Activated naive CD8-positive, alpha-beta T cell treated with anti-CD3 and anti-CD28 coated beads, Interleukin-2, amount 50 U/mL, for 24 hours (primary cell): Measurements from ENCODE around the gene ANAPC10.

Experiments
- ATAC-seq: fragments of 150-1000 bp; cut with Tn5 transposase; one replicate; pipeline ENCODE4 v1.10.0; 2021
- DNase-seq: peaks from one replicate; pipeline ENCODE4 v3.0.0; 2021
- H3K27ac Mint-ChIP-seq: one replicate; pipeline ENCODE4 v1.8.0; 2021; ENCODE audit warnings: mild to moderate bottlenecking, mixed read lengths
- H3K27me3 Mint-ChIP-seq: one replicate; pipeline ENCODE4 v1.8.0; 2021; ENCODE audit warnings: mixed read lengths
- H3K36me3 Mint-ChIP-seq: one replicate; pipeline ENCODE4 v1.8.0; 2021; ENCODE audit warnings: low read depth, mixed read lengths
- H3K4me1 Mint-ChIP-seq: one replicate; pipeline ENCODE4 v1.8.0; 2021; ENCODE audit warnings: mixed read lengths
- H3K4me3 Mint-ChIP-seq: one replicate; pipeline ENCODE4 v1.8.0; 2021; ENCODE audit warnings: mild to moderate bottlenecking, moderate library complexity, mixed read lengths
- H3K9me3 Mint-ChIP-seq: one replicate; pipeline ENCODE4 v1.8.0; 2021; ENCODE audit warnings: mixed read lengths

The ANAPC10 gene

DNA sequence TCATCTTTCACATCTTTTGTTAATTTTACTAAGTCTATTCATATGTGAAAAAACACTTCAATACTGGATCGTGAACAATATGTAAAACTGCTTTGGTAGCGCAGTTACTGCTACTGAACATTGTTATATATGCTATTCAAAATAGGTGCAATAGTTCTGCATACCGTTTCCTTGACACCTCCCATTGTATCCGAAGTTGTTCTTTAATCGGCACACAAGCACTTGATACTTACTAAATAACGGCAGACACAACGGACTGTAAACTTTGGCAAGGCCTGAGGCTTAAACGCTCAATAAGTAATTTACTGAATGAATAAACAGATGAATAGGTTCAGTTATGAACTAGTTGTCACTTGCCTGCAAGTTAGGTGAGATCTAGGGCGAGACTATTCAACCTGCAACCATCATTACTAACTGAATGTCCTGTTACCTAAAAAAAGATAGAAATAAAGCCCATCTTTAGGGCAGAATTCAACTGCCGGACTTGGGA lies 620 bp downstream of the ANAPC10 start:
- peak overlapping the region; percentile 98 for H3K27ac Mint-ChIP-seq
- ATAC-seq, result no peak
- H3K4me1 Mint-ChIP-seq, result peaks cover 40% of the 10 kb centered on the region
- no peak for DNase-seq
- H3K27me3 Mint-ChIP-seq, result peaks cover 3% of the 10 kb centered on the region
- no peaks in the 10 kb centered on the region for H3K9me3 Mint-ChIP-seq
- peaks cover 58% of the 10 kb centered on the region for H3K36me3 Mint-ChIP-seq
- H3K4me3 Mint-ChIP-seq, result no peak overlapping the region

DNA sequence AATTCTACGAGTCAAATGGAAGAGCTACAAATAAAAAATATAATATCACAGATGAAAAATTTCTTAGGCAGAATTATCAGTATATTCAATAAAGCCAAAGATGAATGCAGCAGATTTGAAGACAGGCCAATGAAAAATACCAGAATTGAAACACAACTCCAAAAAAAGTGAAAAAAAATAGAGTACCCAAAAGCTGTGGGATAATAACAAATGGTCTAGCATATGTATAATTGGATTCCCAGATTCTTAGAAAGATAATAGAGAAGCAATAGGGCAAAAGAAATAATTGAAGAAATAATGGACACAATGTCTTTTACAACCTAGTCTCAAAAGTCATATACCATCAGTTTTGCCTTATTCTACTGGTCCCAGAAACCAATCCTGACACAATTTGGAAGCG lies 4.4 kb downstream of the ANAPC10 start:
- peaks cover 56% of the 10 kb centered on the region for H3K36me3 Mint-ChIP-seq
- H3K27me3 Mint-ChIP-seq, result peaks cover 3% of the 10 kb centered on the region
- ATAC-seq, result no peak
- DNase-seq, result no peak
- H3K4me1 Mint-ChIP-seq, result peaks cover 27% of the 10 kb centered on the region
- H3K27ac Mint-ChIP-seq, result no peak overlapping the region
- H3K4me3 Mint-ChIP-seq, result no peak overlapping the region
- no peaks in the 10 kb centered on the region for H3K9me3 Mint-ChIP-seq

DNA sequence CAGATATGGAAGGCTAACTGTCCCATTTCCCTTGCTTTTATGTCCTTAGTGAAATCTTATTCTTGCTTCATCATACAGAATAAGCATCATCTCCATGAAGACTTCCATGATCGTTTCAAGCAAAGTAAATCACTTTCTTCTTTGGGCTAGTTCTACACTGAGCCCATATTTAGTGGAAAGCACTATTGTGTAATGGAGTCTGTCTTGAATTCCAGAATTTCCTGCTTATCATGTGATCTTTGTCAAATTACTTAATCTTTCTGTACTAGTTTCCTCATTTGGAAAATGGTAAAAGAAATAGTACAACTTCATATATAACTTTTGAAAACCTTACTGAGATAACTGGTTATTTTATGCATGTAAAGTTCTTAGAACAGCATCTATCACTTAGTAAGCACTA lies 7.6 kb downstream of the ANAPC10 start:
- Mint-ChIP-seq H3K9me3 (no peaks in the 10 kb centered on the region), H3K27me3 (no peaks in the 10 kb centered on the region), H3K4me1 (peaks cover 15% of the 10 kb centered on the region), H3K36me3 (peaks cover 56% of the 10 kb centered on the region), H3K4me3 (no peak overlapping the region), H3K27ac (no peak overlapping the region)
- ATAC-seq, result no peak
- DNase-seq, result no peak

DNA sequence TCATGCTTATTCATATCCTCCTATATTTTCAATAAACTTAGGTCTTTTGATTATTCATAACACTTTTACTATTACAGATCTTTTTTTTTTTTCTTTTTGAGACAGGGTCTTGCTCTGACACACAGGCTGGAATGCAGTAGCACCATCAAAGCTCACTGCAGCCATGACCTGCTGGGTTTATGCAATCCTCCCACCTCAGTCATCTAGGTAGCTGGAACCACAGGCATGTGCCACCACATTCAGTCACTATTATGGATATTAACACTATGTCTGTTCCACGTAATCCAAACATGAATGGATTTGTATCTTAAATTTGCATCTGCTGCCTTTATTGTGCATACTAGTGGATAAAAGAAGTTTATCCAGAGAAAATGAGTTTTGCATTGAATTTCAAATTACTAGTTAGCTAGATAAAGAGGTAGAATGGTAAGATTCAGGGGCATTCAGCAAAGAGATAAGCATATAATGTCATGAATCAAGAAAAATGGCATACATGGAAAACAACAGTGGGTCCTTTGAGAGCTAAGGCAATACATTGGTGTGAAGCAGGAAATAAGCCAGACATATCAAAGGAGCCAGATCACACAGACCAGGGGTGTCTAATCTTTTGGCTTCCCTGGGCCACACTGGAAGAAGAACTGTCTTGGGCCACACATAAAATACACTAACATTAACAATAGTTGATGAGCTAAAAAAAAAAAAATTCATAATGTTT lies 13.9 kb downstream of the ANAPC10 start:
- DNase-seq (no peak), ATAC-seq (peak; percentile 33)
- Mint-ChIP-seq H3K9me3 (no peaks in the 10 kb centered on the region), H3K4me1 (peaks cover 13% of the 10 kb centered on the region), H3K4me3 (no peak overlapping the region), H3K27me3 (no peaks in the 10 kb centered on the region), H3K27ac (no peak overlapping the region), H3K36me3 (peaks cover 33% of the 10 kb centered on the region)

DNA sequence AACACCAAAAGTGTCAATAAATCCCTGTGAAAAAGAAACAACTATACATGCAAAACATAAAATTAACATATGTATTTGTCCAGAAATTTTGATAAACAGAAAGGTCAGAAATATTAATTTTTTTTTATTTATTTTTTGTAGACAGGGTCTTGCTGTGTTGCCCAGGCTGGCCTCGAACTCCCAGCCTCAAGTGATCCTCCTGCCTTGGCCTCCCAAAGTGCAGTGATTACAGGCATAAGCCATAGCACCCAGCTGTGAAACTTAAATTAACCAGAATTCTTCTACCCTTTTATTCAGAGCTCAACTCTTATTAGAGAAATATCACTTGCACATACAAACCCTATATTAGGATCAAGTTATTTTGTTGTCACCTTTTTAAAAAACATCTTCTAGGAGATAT lies 16.2 kb downstream of the ANAPC10 start:
- H3K27me3 Mint-ChIP-seq, result no peaks in the 10 kb centered on the region
- peaks cover 16% of the 10 kb centered on the region for H3K9me3 Mint-ChIP-seq
- no peak overlapping the region for H3K27ac Mint-ChIP-seq
- H3K4me3 Mint-ChIP-seq, result no peak overlapping the region
- H3K4me1 Mint-ChIP-seq, result peaks cover 12% of the 10 kb centered on the region
- DNase-seq (no peak), ATAC-seq (no peak)
- peaks cover 40% of the 10 kb centered on the region for H3K36me3 Mint-ChIP-seq

DNA sequence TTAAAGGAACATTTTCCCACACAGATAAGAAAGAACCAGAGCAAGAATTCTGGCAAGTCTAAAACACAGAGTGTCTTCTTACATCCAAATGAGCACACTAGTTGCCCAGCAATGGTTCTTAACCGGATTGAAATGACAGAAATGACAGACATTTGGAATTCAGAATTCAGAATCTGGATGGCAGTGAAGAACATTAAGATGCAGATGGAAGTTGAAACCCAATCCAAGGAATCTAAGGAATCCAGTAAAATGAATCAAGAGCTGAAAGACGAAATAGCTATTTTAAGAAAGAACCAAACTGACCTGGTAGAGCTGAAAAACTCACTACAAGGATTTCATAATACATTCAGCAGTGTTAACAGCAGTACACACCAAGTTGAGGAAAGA lies 21.5 kb downstream of the ANAPC10 start:
- Mint-ChIP-seq H3K27ac (peak overlapping the region; percentile 12), H3K36me3 (peaks cover 41% of the 10 kb centered on the region), H3K27me3 (no peaks in the 10 kb centered on the region), H3K4me1 (peaks cover 20% of the 10 kb centered on the region), H3K9me3 (peaks cover 20% of the 10 kb centered on the region), H3K4me3 (no peak overlapping the region)
- ATAC-seq (no peak), DNase-seq (no peak)

DNA sequence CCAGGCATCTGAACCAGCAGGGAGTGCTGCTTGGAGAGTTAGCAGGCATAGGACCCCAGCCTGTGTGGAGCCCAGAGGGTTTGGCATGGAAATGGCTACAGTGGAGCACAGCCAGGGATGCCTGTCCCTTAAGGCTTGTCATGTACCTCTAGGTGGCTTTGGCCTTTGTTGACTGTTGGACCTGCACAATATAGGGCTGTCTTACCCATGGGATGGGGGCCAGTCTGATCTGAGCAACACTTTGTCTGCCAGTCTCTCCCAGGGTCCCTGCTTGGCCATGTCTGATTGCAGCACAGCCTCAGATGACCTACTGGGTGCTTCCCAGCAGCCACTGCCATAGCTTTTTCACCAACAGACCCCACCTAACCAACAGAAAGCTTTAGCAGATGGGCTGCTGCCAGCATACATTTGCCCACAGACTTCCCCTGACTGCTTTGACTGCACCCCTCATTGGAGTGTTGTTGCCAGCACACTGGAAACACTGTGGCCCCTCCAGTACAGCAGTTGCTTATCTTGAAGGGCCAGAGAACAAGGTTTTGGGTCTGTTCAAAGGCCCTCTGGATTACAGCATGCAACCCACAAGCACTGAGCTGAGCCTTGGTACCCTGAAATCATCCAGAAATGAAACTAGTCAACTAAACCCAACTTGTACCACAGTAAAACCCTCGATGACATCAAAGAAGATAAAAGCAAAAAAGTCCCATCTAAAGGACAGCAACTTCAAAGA lies 22.1 kb downstream of the ANAPC10 start:
- Mint-ChIP-seq H3K27ac (peak overlapping the region; percentile 12), H3K27me3 (no peaks in the 10 kb centered on the region), H3K4me1 (peaks cover 21% of the 10 kb centered on the region), H3K36me3 (peaks cover 41% of the 10 kb centered on the region), H3K4me3 (no peak overlapping the region), H3K9me3 (peaks cover 20% of the 10 kb centered on the region)
- peak; percentile 91 for ATAC-seq
- no peak for DNase-seq

DNA sequence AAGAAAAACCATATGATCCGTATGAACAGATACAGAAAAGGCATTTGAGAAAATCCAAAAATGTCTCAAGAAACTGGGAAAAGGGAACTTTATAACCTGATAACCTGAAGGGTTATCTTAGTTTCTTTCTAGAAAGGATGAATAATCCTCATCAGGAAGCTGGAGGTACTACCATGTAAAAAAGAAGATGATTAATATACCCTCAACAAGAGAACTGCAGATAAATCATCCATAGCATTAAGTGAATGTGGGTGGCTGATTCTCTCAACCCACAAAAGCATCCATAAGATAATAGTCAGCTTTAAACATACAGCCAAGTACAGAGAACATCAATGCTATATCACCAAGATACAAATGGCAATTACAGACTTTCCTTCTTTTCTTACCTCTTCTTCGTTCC lies 26.4 kb downstream of the ANAPC10 start:
- H3K27ac Mint-ChIP-seq, result no peak overlapping the region
- peaks cover 3% of the 10 kb centered on the region for H3K9me3 Mint-ChIP-seq
- DNase-seq (no peak), ATAC-seq (peak; percentile 25)
- H3K4me1 Mint-ChIP-seq, result peaks cover 18% of the 10 kb centered on the region
- no peak overlapping the region for H3K4me3 Mint-ChIP-seq
- H3K27me3 Mint-ChIP-seq, result no peaks in the 10 kb centered on the region
- peaks cover 11% of the 10 kb centered on the region for H3K36me3 Mint-ChIP-seq

DNA sequence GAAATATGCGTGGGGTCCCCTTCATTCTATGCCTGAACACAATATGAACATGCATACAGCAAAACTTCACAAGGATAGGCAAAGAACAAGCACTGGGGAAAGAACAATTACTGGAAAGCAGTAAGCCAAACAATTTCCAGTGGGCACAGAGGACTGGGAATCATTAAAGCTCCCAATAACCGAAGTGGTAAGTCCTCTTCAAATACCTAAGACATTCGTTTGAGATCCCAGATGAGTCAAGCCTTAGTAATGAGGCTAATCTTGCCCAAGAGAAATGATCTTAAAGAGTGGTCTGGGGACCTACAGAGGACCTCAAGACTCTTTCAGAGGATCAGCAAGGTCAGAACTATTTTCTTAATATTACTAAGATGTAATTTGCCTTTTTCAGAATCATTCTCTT lies 28.6 kb downstream of the ANAPC10 start:
- Mint-ChIP-seq H3K27me3 (no peaks in the 10 kb centered on the region), H3K4me1 (peaks cover 16% of the 10 kb centered on the region), H3K36me3 (peaks cover 4% of the 10 kb centered on the region), H3K4me3 (no peak overlapping the region), H3K27ac (no peak overlapping the region), H3K9me3 (no peaks in the 10 kb centered on the region)
- ATAC-seq (no peak), DNase-seq (no peak)

DNA sequence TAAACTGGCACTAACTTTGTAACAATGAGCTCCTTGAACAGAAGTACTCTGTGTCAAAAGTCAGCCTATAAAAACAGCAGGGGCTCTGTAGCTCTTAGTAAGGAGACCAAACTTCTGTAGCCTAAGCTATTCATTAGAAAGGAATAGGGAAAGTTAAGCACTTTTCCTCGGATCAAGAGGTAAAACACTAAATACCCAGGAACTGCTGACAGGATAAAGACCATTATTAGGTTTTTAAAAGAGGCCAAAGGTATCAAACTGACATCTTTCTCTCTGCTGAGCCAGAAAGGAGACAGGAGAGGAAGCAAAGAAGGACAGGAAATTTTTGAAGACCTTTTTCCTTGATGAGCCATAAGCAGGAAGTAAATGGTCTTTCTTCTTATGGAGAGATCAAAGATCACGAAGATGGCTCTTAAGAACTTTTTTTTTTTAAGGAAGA lies 31.9 kb downstream of the ANAPC10 start:
- Mint-ChIP-seq H3K4me1 (peaks cover 11% of the 10 kb centered on the region), H3K36me3 (peaks cover 8% of the 10 kb centered on the region), H3K27ac (peak overlapping the region; percentile 5), H3K9me3 (no peaks in the 10 kb centered on the region), H3K4me3 (no peak overlapping the region), H3K27me3 (no peaks in the 10 kb centered on the region)
- DNase-seq (no peak), ATAC-seq (no peak)

DNA sequence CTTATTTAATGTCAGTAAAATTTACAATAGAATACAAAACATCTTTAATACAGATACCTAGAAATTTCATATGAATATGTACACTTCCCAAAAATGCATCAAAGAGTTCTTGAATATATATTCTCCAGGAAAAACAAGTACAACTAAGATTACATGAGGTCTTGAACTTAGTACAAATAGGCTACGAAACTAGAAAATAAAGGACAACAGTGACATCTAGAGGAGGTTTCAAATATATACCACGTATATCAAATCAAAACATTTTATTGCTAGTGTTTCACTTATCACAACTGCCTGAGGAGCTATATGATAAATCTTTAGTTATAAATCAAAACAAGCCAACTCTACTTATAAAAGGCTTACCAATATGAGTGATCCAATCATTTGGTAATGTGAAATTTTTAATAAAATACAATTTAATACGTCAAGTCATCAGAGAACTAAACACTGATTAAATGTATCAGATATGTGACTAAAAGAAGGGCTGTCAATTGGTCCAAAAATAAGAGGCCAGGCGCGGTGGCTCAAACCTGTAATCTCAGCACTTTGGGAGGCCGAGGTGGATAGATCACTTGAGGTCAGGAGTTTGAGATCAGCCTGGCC lies 36.6 kb downstream of the ANAPC10 start:
- Mint-ChIP-seq H3K27me3 (no peaks in the 10 kb centered on the region), H3K27ac (no peak overlapping the region), H3K4me3 (no peak overlapping the region), H3K9me3 (no peaks in the 10 kb centered on the region), H3K36me3 (peaks cover 4% of the 10 kb centered on the region), H3K4me1 (peaks cover 21% of the 10 kb centered on the region)
- ATAC-seq (no peak), DNase-seq (no peak)

DNA sequence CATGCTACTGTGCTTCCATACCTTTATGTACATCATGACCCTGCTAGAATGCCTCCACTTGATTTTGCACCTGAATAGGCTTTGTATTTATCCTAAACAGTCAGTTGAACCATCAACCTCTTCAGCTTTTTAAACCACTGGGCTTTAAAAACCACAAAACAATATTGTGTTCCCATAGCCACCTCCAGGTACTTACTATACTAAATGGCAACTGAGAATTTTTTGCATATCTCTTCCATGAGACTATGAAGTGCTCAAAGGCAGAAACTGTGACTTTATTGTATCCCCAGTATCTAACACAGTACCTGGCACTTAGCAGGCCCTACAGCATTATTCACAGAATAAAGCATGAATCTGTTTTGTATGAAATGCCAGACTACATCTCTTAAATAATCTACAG lies 39.7 kb downstream of the ANAPC10 start:
- no peak for DNase-seq
- Mint-ChIP-seq H3K27me3 (no peaks in the 10 kb centered on the region), H3K27ac (no peak overlapping the region), H3K36me3 (peaks cover 10% of the 10 kb centered on the region), H3K4me3 (no peak overlapping the region), H3K9me3 (no peaks in the 10 kb centered on the region), H3K4me1 (peaks cover 30% of the 10 kb centered on the region)
- no peak for ATAC-seq

DNA sequence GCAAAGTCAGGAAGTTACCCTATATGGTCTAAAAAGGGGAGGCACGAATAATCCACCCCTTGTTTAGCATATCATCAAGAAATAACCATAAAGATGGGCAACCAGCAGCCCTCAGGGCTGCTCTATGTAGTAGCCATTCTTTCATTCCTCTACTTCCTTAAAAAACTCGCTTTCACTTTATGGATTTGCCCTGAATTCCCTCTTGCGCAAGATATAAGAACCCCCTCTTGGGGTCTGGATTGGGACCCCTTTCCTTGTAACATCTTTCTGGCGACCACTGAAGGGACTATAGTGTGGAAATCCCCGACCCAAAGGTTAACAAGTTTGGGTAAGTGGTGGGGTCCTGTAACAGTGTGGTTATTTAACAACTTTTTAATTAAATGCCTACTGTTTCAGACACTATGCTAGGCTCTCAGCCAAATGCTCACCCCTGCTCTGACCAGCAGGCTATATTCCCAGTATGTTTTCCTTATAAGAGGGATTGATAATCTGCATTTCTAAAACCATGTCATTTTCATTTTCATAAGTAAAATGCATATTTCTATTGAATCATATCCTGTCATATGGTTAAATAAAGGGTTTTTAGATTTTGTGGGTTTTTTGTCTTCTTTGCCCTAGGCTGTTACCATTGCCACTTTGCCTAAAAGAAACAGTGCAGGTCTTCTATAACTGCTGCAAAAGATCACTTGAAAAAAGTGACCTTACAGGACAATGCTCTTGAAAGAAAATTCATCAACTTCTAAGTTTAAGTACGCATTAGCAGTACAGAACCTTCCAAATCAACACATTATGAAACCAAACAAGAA lies 41.5 kb downstream of the ANAPC10 start:
- DNase-seq, result no peak
- Mint-ChIP-seq H3K27me3 (no peaks in the 10 kb centered on the region), H3K27ac (no peak overlapping the region), H3K4me3 (no peak overlapping the region), H3K4me1 (peaks cover 30% of the 10 kb centered on the region), H3K9me3 (no peaks in the 10 kb centered on the region), H3K36me3 (peaks cover 10% of the 10 kb centered on the region)
- peak; percentile 74 for ATAC-seq

DNA sequence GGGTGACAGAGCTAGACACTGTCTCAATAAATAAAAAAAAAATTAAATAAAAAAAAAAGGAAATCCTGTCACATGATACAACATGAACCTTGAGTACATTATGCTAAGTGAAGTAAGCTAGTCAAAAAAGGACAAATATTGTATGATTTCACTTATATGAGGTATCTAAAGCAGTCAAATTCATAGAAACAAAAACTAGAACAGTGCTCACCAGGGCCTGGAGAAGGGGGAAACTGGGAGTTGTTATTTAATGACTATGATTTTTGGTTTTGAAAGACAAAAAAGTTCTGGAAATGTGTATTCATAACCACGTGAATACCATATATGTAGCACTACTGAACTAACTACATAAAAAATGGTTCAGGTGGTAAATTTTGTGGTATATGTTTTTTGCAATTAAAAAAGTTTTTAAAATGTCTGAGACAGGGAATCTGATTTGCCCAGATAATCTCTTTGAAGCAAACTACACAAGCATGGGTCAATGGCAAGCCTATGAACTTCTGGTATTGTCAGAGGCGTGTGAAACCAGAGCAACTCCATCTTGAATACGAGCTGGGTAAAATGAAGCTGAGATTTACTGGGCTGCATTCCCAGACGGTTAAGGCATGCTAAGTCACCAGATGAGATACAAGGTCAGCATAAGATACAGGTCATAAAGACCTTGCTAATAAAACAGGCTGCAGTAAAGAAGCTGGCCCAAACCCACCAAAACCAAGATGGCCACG lies 42.3 kb downstream of the ANAPC10 start:
- Mint-ChIP-seq H3K4me1 (peaks cover 30% of the 10 kb centered on the region), H3K27ac (no peak overlapping the region), H3K4me3 (no peak overlapping the region), H3K36me3 (peaks cover 10% of the 10 kb centered on the region), H3K9me3 (no peaks in the 10 kb centered on the region), H3K27me3 (no peaks in the 10 kb centered on the region)
- ATAC-seq (peak; percentile 39), DNase-seq (no peak)
